ENCODE results near the gene MED12L. TPM values are rescaled to one million over a fixed set of nuclear protein-coding genes. Genes with fewer than 3 reads are reported as not detected.

The MED12L gene
- total and polyA plus RNA-seq, 9 of the 15 experiments (the other 6 are each of a cell fraction or from before 2014, with no cell fraction given), result not detected

- TF ChIP-seq, protein P1, sequence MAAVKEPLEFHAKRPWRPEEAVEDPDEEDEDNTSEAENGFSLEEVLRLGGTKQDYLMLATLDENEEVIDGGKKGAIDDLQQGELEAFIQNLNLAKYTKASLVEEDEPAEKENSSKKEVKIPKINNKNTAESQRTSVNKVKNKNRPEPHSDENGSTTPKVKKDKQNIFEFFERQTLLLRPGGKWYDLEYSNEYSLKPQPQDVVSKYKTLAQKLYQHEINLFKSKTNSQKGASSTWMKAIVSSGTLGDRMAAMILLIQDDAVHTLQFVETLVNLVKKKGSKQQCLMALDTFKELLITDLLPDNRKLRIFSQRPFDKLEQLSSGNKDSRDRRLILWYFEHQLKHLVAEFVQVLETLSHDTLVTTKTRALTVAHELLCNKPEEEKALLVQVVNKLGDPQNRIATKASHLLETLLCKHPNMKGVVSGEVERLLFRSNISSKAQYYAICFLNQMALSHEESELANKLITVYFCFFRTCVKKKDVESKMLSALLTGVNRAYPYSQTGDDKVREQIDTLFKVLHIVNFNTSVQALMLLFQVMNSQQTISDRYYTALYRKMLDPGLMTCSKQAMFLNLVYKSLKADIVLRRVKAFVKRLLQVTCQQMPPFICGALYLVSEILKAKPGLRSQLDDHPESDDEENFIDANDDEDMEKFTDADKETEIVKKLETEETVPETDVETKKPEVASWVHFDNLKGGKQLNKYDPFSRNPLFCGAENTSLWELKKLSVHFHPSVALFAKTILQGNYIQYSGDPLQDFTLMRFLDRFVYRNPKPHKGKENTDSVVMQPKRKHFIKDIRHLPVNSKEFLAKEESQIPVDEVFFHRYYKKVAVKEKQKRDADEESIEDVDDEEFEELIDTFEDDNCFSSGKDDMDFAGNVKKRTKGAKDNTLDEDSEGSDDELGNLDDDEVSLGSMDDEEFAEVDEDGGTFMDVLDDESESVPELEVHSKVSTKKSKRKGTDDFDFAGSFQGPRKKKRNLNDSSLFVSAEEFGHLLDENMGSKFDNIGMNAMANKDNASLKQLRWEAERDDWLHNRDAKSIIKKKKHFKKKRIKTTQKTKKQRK (IDR thresholded peaks at IDR 0.05; ENCODE audit: borderline replicate concordance, low read depth, low read length), result no peak
- TF ChIP-seq DNMT1 (IDR thresholded peaks at IDR 0.05), result no peak
- TF ChIP-seq IFI16 (CRISPR knock-in tag; IDR thresholded peaks at IDR 0.05), result no peak
- TF ChIP-seq NCOA4 (IDR thresholded peaks at IDR 0.05; ENCODE audit: partially characterized antibody), result no peak
- TF ChIP-seq RBFOX2 (IDR thresholded peaks at IDR 0.05; ENCODE audit: low read depth, low read length), result no peak
- no peak for TF ChIP-seq ZNF239 (CRISPR knock-in tag; IDR thresholded peaks at IDR 0.05)
- no peak for TF ChIP-seq SMARCC2 (IDR thresholded peaks at IDR 0.05; ENCODE audit: low read depth)
These were observed 308.5 kb downstream of the MED12L start (continued) for GRCh38 chr3:151393941-151394340.

GRCh38 chr3:151394611-151395010 is 309.1 kb downstream of the MED12L start:
- no peaks in the 10 kb centered on the region for H3K36me3 ChIP-seq (ENCODE audit: control insufficient read depth, insufficient read depth, low read length)
- ATAC-seq (no peak), DNase-seq (ENCODE audit: extremely low read depth in 1 of 4, low spot score in 3 of 4) (no peak), FAIRE-seq (no peak)
- no peak overlapping the region for H2AFZ ChIP-seq (ENCODE audit: low read depth, low read length)
- H3K27ac ChIP-seq (ENCODE audit: extremely low read depth, low read depth, low read length), result no peak overlapping the region
- H3K9ac ChIP-seq (ENCODE audit: insufficient read depth in 1 of 2, low read depth in 2 of 2, low read length in 2 of 2), result no peak overlapping the region
- no peak overlapping the region for H3K4me2 ChIP-seq (ENCODE audit: insufficient read depth, low read length)
- in situ Hi-C loops (cut with MboI), result no loop called here
- intact Hi-C loops (cut with micrococcal nuclease), result no loop called here
- H4K20me1 ChIP-seq (replicated peaks; ENCODE audit: control insufficient read depth, insufficient read depth, low read length), result no peaks in the 10 kb centered on the region
- ChIA-PET CTCF (ENCODE audit: low intra/inter-chr PET ratio) (no interaction called here), POLR2A (no interaction called here)
- TF ChIP-seq IFI16 (CRISPR knock-in tag; IDR thresholded peaks at IDR 0.05), result no peak
- TF ChIP-seq MXD1 (CRISPR knock-in tag; IDR thresholded peaks at IDR 0.05; ENCODE audit: borderline replicate concordance, poor library complexity, severe bottlenecking), result no peak
- TF ChIP-seq EP400 (IDR thresholded peaks at IDR 0.05), result no peak
- no peak for TF ChIP-seq CBFA2T2 (conservative IDR thresholded peaks at IDR 0.05)
- TF ChIP-seq, protein P2, sequence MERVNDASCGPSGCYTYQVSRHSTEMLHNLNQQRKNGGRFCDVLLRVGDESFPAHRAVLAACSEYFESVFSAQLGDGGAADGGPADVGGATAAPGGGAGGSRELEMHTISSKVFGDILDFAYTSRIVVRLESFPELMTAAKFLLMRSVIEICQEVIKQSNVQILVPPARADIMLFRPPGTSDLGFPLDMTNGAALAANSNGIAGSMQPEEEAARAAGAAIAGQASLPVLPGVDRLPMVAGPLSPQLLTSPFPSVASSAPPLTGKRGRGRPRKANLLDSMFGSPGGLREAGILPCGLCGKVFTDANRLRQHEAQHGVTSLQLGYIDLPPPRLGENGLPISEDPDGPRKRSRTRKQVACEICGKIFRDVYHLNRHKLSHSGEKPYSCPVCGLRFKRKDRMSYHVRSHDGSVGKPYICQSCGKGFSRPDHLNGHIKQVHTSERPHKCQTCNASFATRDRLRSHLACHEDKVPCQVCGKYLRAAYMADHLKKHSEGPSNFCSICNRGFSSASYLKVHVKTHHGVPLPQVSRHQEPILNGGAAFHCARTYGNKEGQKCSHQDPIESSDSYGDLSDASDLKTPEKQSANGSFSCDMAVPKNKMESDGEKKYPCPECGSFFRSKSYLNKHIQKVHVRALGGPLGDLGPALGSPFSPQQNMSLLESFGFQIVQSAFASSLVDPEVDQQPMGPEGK (CRISPR knock-in tag; IDR thresholded peaks at IDR 0.05; ENCODE audit: borderline replicate concordance), result no peak
- no peaks in the 10 kb centered on the region for H3K79me2 ChIP-seq (ENCODE audit: control insufficient read depth, insufficient read depth, low read length)
- H3K9me3 ChIP-seq (replicated peaks; ENCODE audit: control insufficient read depth, insufficient read depth, low read depth, low read length), result no peaks in the 10 kb centered on the region
- no peak overlapping the region for H3K4me3 ChIP-seq
- no peaks in the 10 kb centered on the region for H3K9me1 ChIP-seq (ENCODE audit: control insufficient read depth, insufficient read depth, low read length)
- BruUV-seq (replicated peaks), result no TSS peak
- H3K4me1 ChIP-seq (replicated peaks in 1 of 2; ENCODE audit: control insufficient read depth in 2 of 2, insufficient read depth in 2 of 2, low read length in 2 of 2), result no peaks in the 10 kb centered on the region
- peaks cover 2 to 5% of the 10 kb centered on the region in 2 experiments; a peak in 3 of 5 replicates for H3K27me3 ChIP-seq (ENCODE audit: control insufficient read depth in 2 of 2, insufficient read depth in 2 of 2, low read length in 2 of 2)
- 2% methylated on average over 8 of the region's 8 CpGs for WGBS (ENCODE audit: insufficient coverage, low coverage, missing lambda C conversion rate)

Data from K562 (cell line).